Measurements from ENCODE around the gene PDXP. TPM values are rescaled to one million over a fixed set of nuclear protein-coding genes. Genes with fewer than 3 reads are reported as not detected.

Gene PDXP
- total and polyA plus RNA-seq, 2 experiments from 2014 or later: 15.0 to 55.6 TPM

- H3K4me2 ChIP-seq: no peak overlapping the region
- peaks cover 19% of the 10 kb centered on the region; the same call in 1 of the 2 replicates for H3K36me3 ChIP-seq (ENCODE audit: insufficient read depth)
- no peaks in the 10 kb centered on the region; the same call in 1 of the 2 replicates for H3F3A ChIP-seq (replicated peaks; ENCODE audit: low read depth)
- Mint-ChIP-seq H3K9me3 (no peaks in the 10 kb centered on the region), H3K36me3 (ENCODE audit: low read depth) (peaks cover 59% of the 10 kb centered on the region), H3K27me3 (ENCODE audit: insufficient read depth, low read depth, poor library complexity) (peaks cover 11% of the 10 kb centered on the region), H3K27ac (no peak overlapping the region), H3K4me1 (peaks cover 8% of the 10 kb centered on the region), H3K4me3 (no peak overlapping the region)
- no peak overlapping the region for H2AFZ ChIP-seq
- H3K27ac ChIP-seq (ENCODE audit: low read depth): no peak overlapping the region
- H4K20me1 ChIP-seq (replicated peaks; ENCODE audit: insufficient read depth): no peaks in the 10 kb centered on the region; the same call in 1 of the 2 replicates
- TF ChIP-seq ETS1 (IDR thresholded peaks at IDR 0.05) (no peak), ZNF331 (CRISPR knock-in tag; IDR thresholded peaks at IDR 0.05; ENCODE audit: low read depth) (no peak), CREB1 (CRISPR knock-in tag; IDR thresholded peaks at IDR 0.05; ENCODE audit: low read depth) (no peak), EZH2phosphoT487 (IDR thresholded peaks at IDR 0.05; ENCODE audit: unreplicated experiment) (no peak), EZH2 (IDR thresholded peaks at IDR 0.05; ENCODE audit: low read depth, unreplicated experiment) (no peak), STAT1 (IDR thresholded peaks at IDR 0.05; ENCODE audit: unreplicated experiment) (no peak), ZNF114 (CRISPR knock-in tag; IDR thresholded peaks at IDR 0.05) (no peak), CTCF (conservative IDR thresholded peaks at IDR 0.05; ENCODE audit: low read depth in 2 of 2) (no peak), POLR2AphosphoS5 (IDR thresholded peaks at IDR 0.05; ENCODE audit: low read depth) (no peak), JUNB (IDR thresholded peaks at IDR 0.05; ENCODE audit: unreplicated experiment) (no peak), ZNF462 (CRISPR knock-in tag; IDR thresholded peaks at IDR 0.05) (no peak), NANOG (IDR thresholded peaks at IDR 0.05; ENCODE audit: borderline replicate concordance) (no peak)
- TF ChIP-seq, protein P1, sequence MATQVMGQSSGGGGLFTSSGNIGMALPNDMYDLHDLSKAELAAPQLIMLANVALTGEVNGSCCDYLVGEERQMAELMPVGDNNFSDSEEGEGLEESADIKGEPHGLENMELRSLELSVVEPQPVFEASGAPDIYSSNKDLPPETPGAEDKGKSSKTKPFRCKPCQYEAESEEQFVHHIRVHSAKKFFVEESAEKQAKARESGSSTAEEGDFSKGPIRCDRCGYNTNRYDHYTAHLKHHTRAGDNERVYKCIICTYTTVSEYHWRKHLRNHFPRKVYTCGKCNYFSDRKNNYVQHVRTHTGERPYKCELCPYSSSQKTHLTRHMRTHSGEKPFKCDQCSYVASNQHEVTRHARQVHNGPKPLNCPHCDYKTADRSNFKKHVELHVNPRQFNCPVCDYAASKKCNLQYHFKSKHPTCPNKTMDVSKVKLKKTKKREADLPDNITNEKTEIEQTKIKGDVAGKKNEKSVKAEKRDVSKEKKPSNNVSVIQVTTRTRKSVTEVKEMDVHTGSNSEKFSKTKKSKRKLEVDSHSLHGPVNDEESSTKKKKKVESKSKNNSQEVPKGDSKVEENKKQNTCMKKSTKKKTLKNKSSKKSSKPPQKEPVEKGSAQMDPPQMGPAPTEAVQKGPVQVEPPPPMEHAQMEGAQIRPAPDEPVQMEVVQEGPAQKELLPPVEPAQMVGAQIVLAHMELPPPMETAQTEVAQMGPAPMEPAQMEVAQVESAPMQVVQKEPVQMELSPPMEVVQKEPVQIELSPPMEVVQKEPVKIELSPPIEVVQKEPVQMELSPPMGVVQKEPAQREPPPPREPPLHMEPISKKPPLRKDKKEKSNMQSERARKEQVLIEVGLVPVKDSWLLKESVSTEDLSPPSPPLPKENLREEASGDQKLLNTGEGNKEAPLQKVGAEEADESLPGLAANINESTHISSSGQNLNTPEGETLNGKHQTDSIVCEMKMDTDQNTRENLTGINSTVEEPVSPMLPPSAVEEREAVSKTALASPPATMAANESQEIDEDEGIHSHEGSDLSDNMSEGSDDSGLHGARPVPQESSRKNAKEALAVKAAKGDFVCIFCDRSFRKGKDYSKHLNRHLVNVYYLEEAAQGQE (IDR thresholded peaks at IDR 0.05; ENCODE audit: unreplicated experiment): no peak
- H3K27me3 ChIP-seq (ENCODE audit: insufficient read depth): no peaks in the 10 kb centered on the region
- H3K79me2 ChIP-seq (replicated peaks; ENCODE audit: insufficient read depth): no peaks in the 10 kb centered on the region
- no peak overlapping the region for H3K4me3 ChIP-seq
- no peaks in the 10 kb centered on the region for H3K9me2 ChIP-seq (ENCODE audit: insufficient read depth)
- DNase-seq (ENCODE audit: low spot score): no peak
- no peaks in the 10 kb centered on the region for H3K4me1 ChIP-seq (ENCODE audit: insufficient read depth)
- no peak for ATAC-seq
Observed at GRCh38 chr22:37705205-37705604, 46.7 kb downstream of the PDXP start.

Measured in GM23338 (cell line).